HEK293T (cell line): Measurements from ENCODE around the gene TBC1D20.

Experiments
- BHLHE40 ChIP-seq: fragments of 450-650 bp; IDR thresholded peaks from 2 replicates; pipeline ENCODE4 v1.6.1; 2016; ENCODE audit warnings: mild to moderate bottlenecking, moderate library complexity, borderline replicate concordance
- ELF4 ChIP-seq: fragments of 450-650 bp; IDR thresholded peaks from 2 replicates; pipeline ENCODE4 v1.6.1; 2017; ENCODE audit warnings: antibody characterized with exemption

DNA sequence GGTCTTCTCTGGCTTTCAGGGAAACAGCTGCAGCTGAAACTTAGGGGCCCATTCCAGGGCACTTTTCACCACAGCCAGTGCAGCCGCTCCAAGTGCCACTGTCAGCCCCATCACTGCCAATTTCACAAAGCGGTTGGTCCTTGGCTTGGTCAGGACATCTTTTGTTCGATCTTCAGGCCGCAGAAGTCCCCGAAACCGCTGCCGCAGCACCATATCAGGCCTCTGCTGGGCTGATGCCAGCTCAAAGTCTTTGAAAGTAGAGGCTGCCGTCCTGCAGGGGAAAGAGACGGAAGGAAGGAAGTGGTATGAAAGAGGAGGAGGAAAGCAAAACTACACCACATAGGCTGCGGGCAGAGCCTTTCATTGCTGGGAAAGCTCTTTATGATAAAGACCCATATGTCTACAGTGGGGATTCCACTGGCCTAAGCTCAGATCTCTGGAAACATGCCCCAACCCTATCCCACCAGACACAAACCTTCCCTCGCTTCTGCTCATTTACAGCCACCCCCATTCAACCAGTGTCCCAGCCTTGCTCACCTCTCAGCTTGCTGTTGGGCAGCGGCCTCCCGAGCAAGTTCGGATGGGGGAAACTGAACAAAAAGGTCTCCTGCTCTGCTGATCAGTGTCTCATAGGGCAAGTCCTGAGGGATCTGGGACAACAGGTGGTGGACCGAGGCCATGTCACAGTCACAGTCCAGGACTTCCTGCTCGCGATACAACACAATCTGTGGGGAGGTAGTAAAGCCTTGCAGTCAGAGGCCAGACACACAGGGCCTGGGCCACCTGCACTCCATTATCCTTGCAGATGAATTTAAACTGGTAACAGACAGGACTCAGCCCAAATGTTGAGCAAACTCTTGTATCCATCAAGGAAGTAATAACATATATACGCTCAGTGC, 23.5 kb downstream of the TBC1D20 start:
- TF ChIP-seq ELF4 (no peak), BHLHE40 (no peak)
